Caco-2 (cell line): Measurements from ENCODE around the gene CXCL8. TPM values are rescaled to one million over a fixed set of nuclear protein-coding genes. Genes with fewer than 3 reads are reported as not detected.

Source experiments
- BruUV-seq: library from RNA; stranded (reverse); fragments of 400-500 nt; replicated peaks from 2 replicates; lab custom pipeline; 2021; lab: Mats Ljungman, UMichigan
- CTCF ChIA-PET: fragments of 300-600 bp; sonication (Branson Sonifier 250); formaldehyde crosslinking; loops from one replicate; lab custom pipeline; 2022; ENCODE audit warnings: antibody characterized with exemption; lab: Charles Lee
- POLR2A ChIA-PET: fragments of 300-600 bp; sonication (Branson Sonifier 250); formaldehyde crosslinking; loops from one replicate; lab custom pipeline; 2022; ENCODE audit warnings: antibody characterized with exemption; lab: Charles Lee
- DNase-seq, 2 experiments: peaks; one replicate each; pipeline versions ENCODE4 v3.0.0 to v3.0.0-alpha.2; 2020 to 2022
- H3K27me3 ChIP-seq: replicated peaks from 2 replicates; pipeline ENCODE4 v1.6.0; 2011; ENCODE audit warnings: low read length; ENCODE audit not compliant: control insufficient read depth, insufficient read depth
- H3K36me3 ChIP-seq: 2 replicates; pipeline ENCODE4 v1.5.1; 2011; ENCODE audit warnings: low read length; ENCODE audit not compliant: control insufficient read depth, insufficient read depth
- H3K4me1 ChIP-seq: fragments of 250-450 bp; sonication (Bioruptor Pico); 2 replicates; pipeline ENCODE4 v1.5.1; 2020; ENCODE audit warnings: mild to moderate bottlenecking
- H3K4me3 ChIP-seq: 2 replicates; pipeline ENCODE4 v1.5.1; 2011; ENCODE audit warnings: low read depth, mild to moderate bottlenecking, control low read depth, low read length
- H3K9me3 ChIP-seq: fragments of 250-450 bp; sonication (Bioruptor Pico); 2 replicates; pipeline ENCODE4 v1.5.1; 2020; ENCODE audit warnings: mild to moderate bottlenecking, moderate library complexity
- H3K27ac Mint-ChIP-seq: one replicate; pipeline ENCODE4 v1.8.0; 2022; ENCODE audit warnings: mixed read lengths; ENCODE audit not compliant: unreplicated experiment
- H3K27me3 Mint-ChIP-seq: one replicate; pipeline ENCODE4 v1.8.0; 2022; ENCODE audit warnings: mixed read lengths; ENCODE audit not compliant: insufficient read depth, unreplicated experiment
- H3K36me3 Mint-ChIP-seq: one replicate; pipeline ENCODE4 v1.8.0; 2022; ENCODE audit warnings: mild to moderate bottlenecking, mixed read lengths; ENCODE audit not compliant: insufficient read depth, unreplicated experiment
- H3K4me1 Mint-ChIP-seq: one replicate; pipeline ENCODE4 v1.8.0; 2022; ENCODE audit warnings: low read depth, mixed read lengths; ENCODE audit not compliant: unreplicated experiment
- H3K4me3 Mint-ChIP-seq: one replicate; pipeline ENCODE4 v1.8.0; 2022; ENCODE audit warnings: mild to moderate bottlenecking, moderate library complexity, mixed read lengths; ENCODE audit not compliant: unreplicated experiment
- H3K9me3 Mint-ChIP-seq: one replicate; pipeline ENCODE4 v1.8.0; 2022; ENCODE audit warnings: mixed read lengths; ENCODE audit not compliant: unreplicated experiment
- CTCF ChIP-seq, 2 experiments: fragments of 200-600 bp in 1 of 2; IDR thresholded peaks; 1 replicate in 1 of 2; 2 replicates in 1 of 2; pipeline versions ENCODE4 v1.5.1 to v1.8.0; 2011 to 2022; ENCODE audit warnings: antibody characterized with exemption in 1 of 2, control low read depth in 1 of 2, inconsistent platforms in 1 of 2, low read depth in 1 of 2, low read length in 1 of 2, mild to moderate bottlenecking in 1 of 2, moderate library complexity in 1 of 2; ENCODE audit not compliant: insufficient read depth in 1 of 2, severe bottlenecking in 1 of 2, unreplicated experiment in 1 of 2
- intact Hi-C: fragments of 100-400 bp; cut with micrococcal nuclease; formaldehyde crosslinking; loops from one replicate; pipeline ENCODE4 v1.10.0; 2022; ENCODE audit not compliant: unreplicated experiment
- total RNA-seq: library from RNA; stranded (reverse); gene quantifications from 2 replicates; pipeline ENCODE4 v1.2.3, GENCODE V29; 2022

Gene CXCL8
- total RNA-seq, 1 experiment from 2014 or later: 0.18 TPM

DNA sequence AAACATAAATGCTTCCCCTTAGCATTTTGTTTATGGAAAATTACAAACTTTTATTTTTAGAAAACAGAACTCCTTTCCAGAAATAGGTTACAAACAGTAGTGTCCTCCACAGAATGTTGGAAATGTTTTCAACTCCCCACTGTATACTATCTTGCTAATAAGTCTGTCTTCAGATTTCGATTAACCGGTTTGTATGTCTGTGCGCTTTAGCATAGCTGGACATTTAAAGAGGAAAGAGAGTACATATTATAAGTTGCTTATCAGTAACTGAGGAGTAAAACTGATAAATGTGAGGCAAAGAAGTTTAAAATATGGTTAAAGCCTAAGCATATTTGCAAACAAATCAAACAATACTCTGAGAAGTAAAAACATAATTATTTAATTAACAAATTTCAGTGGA, 3.4 kb downstream of the CXCL8 start:
- CTCF ChIA-PET: no interaction called here
- intact Hi-C loops: no loop called here
- POLR2A ChIA-PET: no interaction called here
- no peaks in the 10 kb centered on the region for H3K36me3 ChIP-seq
- H3K36me3 Mint-ChIP-seq: no peaks in the 10 kb centered on the region
- no TSS peak for BruUV-seq
- no peaks in the 10 kb centered on the region for H3K27me3 Mint-ChIP-seq
- no peak for TF ChIP-seq CTCF (IDR thresholded peaks at IDR 0.05; ENCODE audit: insufficient read depth in 1 of 2, low read depth in 1 of 2, low read length in 1 of 2, severe bottlenecking in 1 of 2, unreplicated experiment in 1 of 2)
- H3K4me3 Mint-ChIP-seq: no peak overlapping the region
- no peak overlapping the region for H3K4me3 ChIP-seq
- H3K4me1 Mint-ChIP-seq: no peaks in the 10 kb centered on the region
- DNase-seq: no peak
- H3K9me3 Mint-ChIP-seq: no peaks in the 10 kb centered on the region
- H3K4me1 ChIP-seq: no peaks in the 10 kb centered on the region
- no peak overlapping the region for H3K27ac Mint-ChIP-seq
- H3K27me3 ChIP-seq: no peaks in the 10 kb centered on the region
- no peaks in the 10 kb centered on the region for H3K9me3 ChIP-seq

DNA sequence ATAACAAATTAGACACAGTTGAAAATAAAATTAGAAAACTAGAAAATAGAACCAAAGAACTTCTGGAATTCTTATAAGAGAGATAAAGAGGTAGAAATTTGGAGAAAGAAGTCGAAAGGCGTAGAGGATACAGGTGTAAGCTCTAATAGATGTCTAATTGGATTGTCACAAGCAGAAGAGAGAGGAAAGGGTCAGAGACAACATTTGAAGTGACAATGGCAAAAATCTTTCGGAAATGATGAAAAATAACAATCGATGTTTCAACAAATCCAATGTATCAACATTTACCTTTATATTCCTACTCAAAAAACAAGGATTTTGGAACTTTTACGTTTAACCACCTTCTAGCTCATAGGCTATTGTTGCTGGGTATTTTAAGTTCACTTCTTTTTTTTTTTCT, 3.8 kb downstream of the CXCL8 start:
- CTCF ChIA-PET: no interaction called here

DNA sequence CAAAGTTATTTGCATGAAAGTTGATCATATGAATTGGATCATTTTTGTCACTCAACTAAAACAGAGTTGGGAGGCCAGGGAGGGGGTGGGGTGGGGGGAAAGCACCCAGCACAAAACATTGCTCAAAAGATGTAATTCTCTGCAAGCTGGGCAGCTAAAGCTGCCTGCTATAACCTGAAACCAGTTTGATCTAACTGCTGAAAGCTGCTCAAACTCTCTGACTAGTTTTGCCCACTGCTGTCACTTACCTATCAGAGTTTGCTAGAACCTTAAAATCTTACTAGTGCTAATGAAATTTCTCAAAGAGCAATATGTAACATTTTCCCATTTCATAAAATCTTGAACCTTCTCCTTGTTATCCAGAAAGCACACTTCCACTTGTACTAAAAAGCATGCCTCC, 10.4 kb downstream of the CXCL8 start:
- Mint-ChIP-seq H3K4me3 (no peak overlapping the region), H3K36me3 (no peaks in the 10 kb centered on the region), H3K27ac (no peak overlapping the region), H3K27me3 (peaks cover 2% of the 10 kb centered on the region), H3K9me3 (no peaks in the 10 kb centered on the region), H3K4me1 (no peaks in the 10 kb centered on the region)
- no peaks in the 10 kb centered on the region for H3K9me3 ChIP-seq
- H3K4me1 ChIP-seq: no peaks in the 10 kb centered on the region
- H3K4me3 ChIP-seq: no peak overlapping the region
- H3K27me3 ChIP-seq: no peaks in the 10 kb centered on the region
- BruUV-seq: no TSS peak
- no peak for DNase-seq
- intact Hi-C loops: no loop called here
- no peak for TF ChIP-seq CTCF (IDR thresholded peaks at IDR 0.05; ENCODE audit: insufficient read depth in 1 of 2, low read depth in 1 of 2, low read length in 1 of 2, severe bottlenecking in 1 of 2, unreplicated experiment in 1 of 2)
- ChIA-PET CTCF (no interaction called here), POLR2A (no interaction called here)
- no peaks in the 10 kb centered on the region for H3K36me3 ChIP-seq

More for the DNA sequence above, 3.8 kb downstream of the CXCL8 start:
- no peaks in the 10 kb centered on the region for H3K27me3 Mint-ChIP-seq
- DNase-seq: no peak
- H3K4me3 Mint-ChIP-seq: no peak overlapping the region
- no peak for TF ChIP-seq CTCF (IDR thresholded peaks at IDR 0.05; ENCODE audit: insufficient read depth in 1 of 2, low read depth in 1 of 2, low read length in 1 of 2, severe bottlenecking in 1 of 2, unreplicated experiment in 1 of 2)
- H3K4me3 ChIP-seq: no peak overlapping the region
- H3K9me3 Mint-ChIP-seq: no peaks in the 10 kb centered on the region
- POLR2A ChIA-PET: no interaction called here
- H3K4me1 Mint-ChIP-seq: no peaks in the 10 kb centered on the region
- no peaks in the 10 kb centered on the region for H3K36me3 ChIP-seq
- H3K9me3 ChIP-seq: no peaks in the 10 kb centered on the region
- no TSS peak for BruUV-seq
- no peaks in the 10 kb centered on the region for H3K4me1 ChIP-seq
- H3K36me3 Mint-ChIP-seq: no peaks in the 10 kb centered on the region
- intact Hi-C loops: no loop called here
- no peak overlapping the region for H3K27ac Mint-ChIP-seq
- H3K27me3 ChIP-seq: no peaks in the 10 kb centered on the region
